H1 (cell line): Measurements from ENCODE around the gene UBE2E2. TPM values are rescaled to one million over a fixed set of nuclear protein-coding genes. Genes with fewer than 3 reads are reported as not detected.

Experiments used
- CTCF ChIA-PET: fragments of 300-600 bp; sonication (Branson Sonifier 250); formaldehyde crosslinking; loops from one replicate; lab custom pipeline; 2021; ENCODE audit not compliant: partially characterized antibody; lab: Charles Lee
- POLR2A ChIA-PET: fragments of 300-600 bp; sonication (Branson Sonifier 250); formaldehyde crosslinking; loops from one replicate; lab custom pipeline; 2021; ENCODE audit warnings: inconsistent platforms; ENCODE audit not compliant: partially characterized antibody; lab: Charles Lee
- DNase-seq, 2 experiments: peaks; one replicate each; pipeline versions ENCODE4 v3.0.0 to v3.0.0-alpha.2; 2010 to 2022; ENCODE audit warnings: low spot score in 2 of 2, low read depth in 1 of 2, mixed read lengths in 1 of 2
- FAIRE-seq: peaks from 2 replicates; lab custom pipeline; 2011; peaks lifted over from hg19 to GRCh38; lab: Jason Lieb, UNC
- H2AFZ ChIP-seq: 2 replicates; pipeline ENCODE4 v1.8.1; 2012; ENCODE audit warnings: low read length, inconsistent platforms
- H2AK5ac ChIP-seq: 2 replicates; pipeline ENCODE4 v1.6.1; 2013; ENCODE audit warnings: low read depth, low read length
- H2BK120ac ChIP-seq: replicated peaks from 2 replicates; pipeline ENCODE3; 2013; ENCODE audit warnings: low read depth, low read length, inconsistent platforms
- H2BK12ac ChIP-seq: 2 replicates; pipeline ENCODE4 v1.6.1; 2013; ENCODE audit warnings: low read depth, low read length
- H2BK15ac ChIP-seq: 2 replicates; pipeline ENCODE4 v1.6.1; 2013; ENCODE audit warnings: low read length
- H2BK20ac ChIP-seq: 2 replicates; pipeline ENCODE4 v1.6.1; 2013; ENCODE audit warnings: low read length
- H2BK5ac ChIP-seq: 2 replicates; pipeline ENCODE4 v1.6.1; 2013; ENCODE audit warnings: low read depth, low read length
- H3K14ac ChIP-seq: 2 replicates; pipeline ENCODE4 v1.6.1; 2013; ENCODE audit warnings: inconsistent platforms; ENCODE audit not compliant: insufficient read length
- H3K18ac ChIP-seq: 2 replicates; pipeline ENCODE4 v1.6.1; 2013; ENCODE audit warnings: low read length; ENCODE audit errors: extremely low read depth
- H3K23ac ChIP-seq: 2 replicates; pipeline ENCODE4 v1.6.1; 2013; ENCODE audit warnings: inconsistent platforms; ENCODE audit not compliant: insufficient read length
- H3K23me2 ChIP-seq: 2 replicates; pipeline ENCODE4 v1.6.1; 2013; ENCODE audit warnings: low read depth, low read length
- H3K27ac ChIP-seq: 2 replicates; pipeline ENCODE4 v1.6.1; 2011; ENCODE audit warnings: low read depth, low read length, inconsistent platforms
- H3K27me3 ChIP-seq, 4 experiments: replicated peaks in 1 of 4; 1 replicate in 1 of 4; 2 replicates in 3 of 4; pipeline versions ENCODE4 v1.6.1 to v1.8.1; 2011 to 2013; ENCODE audit warnings: low read length in 3 of 4, mild to moderate bottlenecking in 3 of 4, inconsistent platforms in 2 of 4, mixed read lengths in 2 of 4, moderate library complexity in 1 of 4; ENCODE audit not compliant: control insufficient read depth in 3 of 4, insufficient read depth in 3 of 4; ENCODE audit errors: extremely low read depth in 1 of 4
- H3K36me3 ChIP-seq, 4 experiments: 2 replicates each; pipeline versions ENCODE4 v1.6.1 to v1.8.1; 2011 to 2013; ENCODE audit warnings: mild to moderate bottlenecking in 4 of 4, low read length in 3 of 4, moderate library complexity in 2 of 4, control low read depth in 1 of 4, inconsistent platforms in 1 of 4; ENCODE audit not compliant: insufficient read depth in 4 of 4, control insufficient read depth in 2 of 4
- H3K4ac ChIP-seq: replicated peaks from 2 replicates; pipeline ENCODE3; 2013; ENCODE audit warnings: low read length, low read depth, mixed read lengths, inconsistent platforms; ENCODE audit not compliant: insufficient read length
- H3K4me1 ChIP-seq, 4 experiments: replicated peaks in 1 of 4; 1 replicate in 1 of 4; 2 replicates in 3 of 4; pipeline versions ENCODE4 v1.6.1 to v1.8.1; 2011 to 2013; ENCODE audit warnings: low read length in 3 of 4, inconsistent platforms in 2 of 4, mixed read lengths in 1 of 4; ENCODE audit not compliant: insufficient read depth in 4 of 4, control insufficient read depth in 3 of 4
- H3K4me2 ChIP-seq, 2 experiments: 2 replicates each; pipeline versions ENCODE4 v1.6.1 to v1.8.1; 2011 to 2013; ENCODE audit warnings: low read depth in 2 of 2, low read length in 2 of 2, control low read depth in 1 of 2, inconsistent platforms in 1 of 2, mild to moderate bottlenecking in 1 of 2; ENCODE audit not compliant: insufficient read depth in 1 of 2
- H3K4me3 ChIP-seq, 4 experiments: fragments of 200-600, 300-600 bp in 1 of 4; sonication (generic), shearing (Covaris generic), sonication (Bioruptor Twin) in 1 of 4; 2 replicates each; pipeline versions ENCODE4 v1.5.1 to v1.8.1; 2011 to 2016; ENCODE audit warnings: low read length in 4 of 4, low read depth in 3 of 4, control low read depth in 2 of 4, inconsistent platforms in 2 of 4, mild to moderate bottlenecking in 2 of 4, mixed read lengths in 1 of 4, moderate library complexity in 1 of 4; ENCODE audit not compliant: insufficient read depth in 2 of 4; ENCODE audit errors: extremely low read depth in 1 of 4
- H3K56ac ChIP-seq: replicated peaks from 2 replicates; pipeline ENCODE3; 2013; ENCODE audit warnings: low read depth, mild to moderate bottlenecking, mixed read lengths, low read length, inconsistent platforms; ENCODE audit not compliant: insufficient read length
- H3K79me1 ChIP-seq: 2 replicates; pipeline ENCODE4 v1.6.1; 2013; ENCODE audit warnings: low read depth, low read length, control low read depth
- H3K79me2 ChIP-seq, 2 experiments: 2 replicates each; pipeline versions ENCODE4 v1.6.1 to v1.8.1; 2012 to 2013; ENCODE audit warnings: low read length in 2 of 2, mild to moderate bottlenecking in 2 of 2, inconsistent platforms in 1 of 2; ENCODE audit not compliant: insufficient read depth in 2 of 2, control insufficient read depth in 1 of 2
- H3K9ac ChIP-seq, 4 experiments: replicated peaks in 1 of 4; 1 replicate in 1 of 4; 2 replicates in 3 of 4; pipeline versions ENCODE4 v1.6.1 to v1.8.1; 2011 to 2013; ENCODE audit warnings: low read depth in 3 of 4, low read length in 3 of 4, control low read depth in 2 of 4, mild to moderate bottlenecking in 2 of 4, moderate library complexity in 2 of 4, inconsistent platforms in 1 of 4; ENCODE audit errors: extremely low read depth in 1 of 4
- H3K9me3 ChIP-seq, 2 experiments: 2 replicates each; pipeline versions ENCODE4 v1.6.1 to v1.8.1; 2012 to 2013; ENCODE audit warnings: mild to moderate bottlenecking in 2 of 2, moderate library complexity in 2 of 2, control low read depth in 1 of 2, inconsistent platforms in 1 of 2, low read depth in 1 of 2, low read length in 1 of 2, mixed read lengths in 1 of 2; ENCODE audit not compliant: insufficient read depth in 2 of 2
- H4K20me1 ChIP-seq, 2 experiments: replicated peaks in 1 of 2; 2 replicates each; pipeline versions ENCODE3 to v1.8.1; 2011 to 2013; ENCODE audit warnings: inconsistent platforms in 2 of 2, low read length in 2 of 2, mild to moderate bottlenecking in 1 of 2; ENCODE audit not compliant: insufficient read depth in 2 of 2, control insufficient read depth in 1 of 2
- H4K5ac ChIP-seq: 2 replicates; pipeline ENCODE4 v1.6.1; 2013; ENCODE audit warnings: low read length, low read depth, mixed read lengths, inconsistent platforms; ENCODE audit not compliant: insufficient read length
- H4K8ac ChIP-seq: 2 replicates; pipeline ENCODE4 v1.8.0; 2013; ENCODE audit warnings: mild to moderate bottlenecking, moderate library complexity, low read length, inconsistent platforms; ENCODE audit not compliant: insufficient read depth; ENCODE audit errors: extremely low read depth
- H4K91ac ChIP-seq: replicated peaks from 2 replicates; pipeline ENCODE3; 2013; ENCODE audit warnings: low read length, mixed read lengths, inconsistent platforms; ENCODE audit not compliant: insufficient read length
- ATF2 ChIP-seq: IDR thresholded peaks from 2 replicates; pipeline ENCODE4 v1.6.1; 2012; ENCODE audit warnings: low read length, inconsistent platforms
- CREB1 ChIP-seq: IDR thresholded peaks from 2 replicates; pipeline ENCODE4 v1.6.1; 2012; ENCODE audit warnings: inconsistent platforms
- GABPA ChIP-seq: IDR thresholded peaks from 2 replicates; pipeline ENCODE4 v1.6.1; 2011; ENCODE audit warnings: mild to moderate bottlenecking, low read length, moderate library complexity, borderline replicate concordance; ENCODE audit not compliant: insufficient read depth
- HDAC6 ChIP-seq: IDR thresholded peaks from one replicate; pipeline ENCODE4 v1.7.1; 2012; ENCODE audit warnings: low read depth, mild to moderate bottlenecking, inconsistent platforms, low read length, moderate library complexity
- KDM1A ChIP-seq: fragments of 200-600, 300-600 bp; sonication (generic); IDR thresholded peaks from 2 replicates; pipeline ENCODE4 v1.7.1; 2016; ENCODE audit warnings: mild to moderate bottlenecking, low read length, borderline replicate concordance
- KDM5A ChIP-seq: fragments of 200-600 bp; IDR thresholded peaks from 2 replicates; pipeline ENCODE4 v1.7.1; 2012; ENCODE audit warnings: mild to moderate bottlenecking, low read length, inconsistent platforms, mixed read lengths
- MAX ChIP-seq: IDR thresholded peaks from 2 replicates; pipeline ENCODE4 v1.6.1; 2012; ENCODE audit warnings: inconsistent platforms
- PHF8 ChIP-seq: fragments of 200-600 bp; sonication (generic); conservative IDR thresholded peaks from 2 replicates; pipeline ENCODE4 v1.7.1; 2012; ENCODE audit warnings: low read depth, mild to moderate bottlenecking, inconsistent platforms, low read length, moderate library complexity
- POLR2A ChIP-seq, 2 experiments: IDR thresholded peaks; 1 replicate in 1 of 2; 2 replicates in 1 of 2; pipeline ENCODE4 v1.6.1; 2011; ENCODE audit warnings: low read depth in 2 of 2, low read length in 2 of 2, mild to moderate bottlenecking in 2 of 2; ENCODE audit errors: control extremely low read depth in 1 of 2
- POLR2AphosphoS5 ChIP-seq: IDR thresholded peaks from 2 replicates; pipeline ENCODE4 v1.6.1; 2011; ENCODE audit warnings: low read depth, low read length
- RNF2 ChIP-seq: fragments of 200-900, 300-1000 bp; sonication (generic); IDR thresholded peaks from 2 replicates; pipeline ENCODE4 v1.7.1; 2016; ENCODE audit warnings: borderline replicate concordance, low read depth, mild to moderate bottlenecking, antibody characterized with exemption, low read length; ENCODE audit not compliant: poor library complexity, severe bottlenecking; ENCODE audit errors: missing control alignments
- RXRA ChIP-seq: IDR thresholded peaks from 2 replicates; pipeline ENCODE4 v1.6.1; 2011; ENCODE audit warnings: low read depth, mild to moderate bottlenecking, low read length, moderate library complexity; ENCODE audit not compliant: insufficient read depth
- SIX5 ChIP-seq: IDR thresholded peaks from 2 replicates; pipeline ENCODE4 v1.6.1; 2011; ENCODE audit warnings: mild to moderate bottlenecking, low read depth, low read length
- TEAD4 ChIP-seq: IDR thresholded peaks from 2 replicates; pipeline ENCODE4 v1.6.1; 2012; ENCODE audit warnings: low read depth, low read length, inconsistent platforms, mixed read lengths
- WGBS, 2 experiments: shearing (Covaris generic) in 1 of 2; methylation state at CpG; one replicate each; pipeline versions ENCODE4 v1.1.6 to v1.1.7; 2013 to 2015; ENCODE audit warnings: low lambda C conversion rate in 2 of 2, mixed read lengths in 2 of 2, inconsistent platforms in 1 of 2, low coverage in 1 of 2, missing lambda C conversion rate in 1 of 2; ENCODE audit not compliant: insufficient replicate concordance in 2 of 2, insufficient coverage in 1 of 2, insufficient read length in 1 of 2; ENCODE audit errors: extremely low coverage in 1 of 2, missing lambda C conversion rate in 1 of 2; 5-methylcytosine and 5-hydroxymethylcytosine counted together
- polyA plus RNA-seq, 7 experiments: library from polyadenylated mRNA; depleted of rRNA in 3 of 7; stranded (reverse) in 5 of 7; unstranded in 2 of 7; fragments of >200 nt in 5 of 7; fragments of 200-250 nt in 2 of 7; gene quantifications; 1 replicate in 5 of 7; 2 replicates in 1 of 7; 4 replicates in 1 of 7; pipeline versions ENCODE4 v1.2.1 to v1.2.3, GENCODE V29; 2011 to 2013; ENCODE audit warnings: missing spikeins in 2 of 7, mixed read lengths in 2 of 7
- total RNA-seq: library from RNA; stranded (reverse); fragmentation: NEBNext Ultra II Directional; extraction: Animal tissue kit (Norgen Biotek cat#: 25700); gene quantifications from 2 replicates; pipeline ENCODE4 v1.2.1, GENCODE V29; 2021

UBE2E2 gene
- total and polyA plus RNA-seq, 2 of the 8 experiments (the other 6 are each of a cell fraction or from before 2014, with no cell fraction given): 57.6 to 70.6 TPM

- CTCF ChIA-PET: no interaction called here
- Histone ChIP-seq H3K4me3 (no peak overlapping the region), H2AK5ac (no peak overlapping the region), H3K27ac (no peak overlapping the region), H3K56ac (no peak overlapping the region), H3K4me2 (no peak overlapping the region), H3K79me1 (no peaks in the 10 kb centered on the region), H3K18ac (no peak overlapping the region), H4K91ac (no peak overlapping the region), H2BK120ac (no peak overlapping the region), H4K5ac (no peak overlapping the region), H3K23me2 (no peaks in the 10 kb centered on the region), H3K4me1 (no peaks in the 10 kb centered on the region), H3K9ac (no peak overlapping the region), H3K14ac (no peak overlapping the region), H3K4ac (no peak overlapping the region), H2BK12ac (no peak overlapping the region), H2BK20ac (no peak overlapping the region), H4K8ac (no peak overlapping the region), H3K9me3 (no peaks in the 10 kb centered on the region), H3K79me2 (no peaks in the 10 kb centered on the region), H2BK15ac (no peak overlapping the region), H2AFZ (no peak overlapping the region), H3K23ac (no peak overlapping the region), H4K20me1 (no peaks in the 10 kb centered on the region), H3K36me3 (no peaks in the 10 kb centered on the region), H2BK5ac (no peak overlapping the region), H3K27me3 (no peaks in the 10 kb centered on the region)
- 92% methylated on average over 5 of the region's 5 CpGs; no CpG with 5 or more reads in 1 of the 2 experiments for WGBS, 2 experiments
- DNase-seq: no peak
- FAIRE-seq: no peak
- POLR2A ChIA-PET: no interaction called here
- no peak for TF ChIP-seq ATF2
- TF ChIP-seq TEAD4: no peak
- TF ChIP-seq POLR2A (IDR thresholded peaks at IDR 0.05; ENCODE audit: control extremely low read depth in 1 of 2, low read depth in 2 of 2, low read length in 2 of 2): no peak
- TF ChIP-seq CREB1: no peak
- no peak for TF ChIP-seq PHF8
- TF ChIP-seq POLR2AphosphoS5: no peak
- TF ChIP-seq KDM5A: no peak
- TF ChIP-seq MAX: no peak
- TF ChIP-seq HDAC6: no peak
- TF ChIP-seq RNF2: no peak
- no peak for TF ChIP-seq GABPA
- TF ChIP-seq KDM1A: no peak
- TF ChIP-seq SIX5: no peak
- TF ChIP-seq RXRA: no peak
These were observed 294.0 kb downstream of the UBE2E2 start for GRCh38 chr3:23497156-23497555.
